GM18861 (cell line): Measurements from ENCODE around the gene MFN1.

Experiments
- ATAC-seq: cut with Tn5 transposase; IDR thresholded peaks from one replicate; pipeline ENCODE4 v1.9.1; 2021; ENCODE audit not compliant: unreplicated experiment

The MFN1 gene

DNA sequence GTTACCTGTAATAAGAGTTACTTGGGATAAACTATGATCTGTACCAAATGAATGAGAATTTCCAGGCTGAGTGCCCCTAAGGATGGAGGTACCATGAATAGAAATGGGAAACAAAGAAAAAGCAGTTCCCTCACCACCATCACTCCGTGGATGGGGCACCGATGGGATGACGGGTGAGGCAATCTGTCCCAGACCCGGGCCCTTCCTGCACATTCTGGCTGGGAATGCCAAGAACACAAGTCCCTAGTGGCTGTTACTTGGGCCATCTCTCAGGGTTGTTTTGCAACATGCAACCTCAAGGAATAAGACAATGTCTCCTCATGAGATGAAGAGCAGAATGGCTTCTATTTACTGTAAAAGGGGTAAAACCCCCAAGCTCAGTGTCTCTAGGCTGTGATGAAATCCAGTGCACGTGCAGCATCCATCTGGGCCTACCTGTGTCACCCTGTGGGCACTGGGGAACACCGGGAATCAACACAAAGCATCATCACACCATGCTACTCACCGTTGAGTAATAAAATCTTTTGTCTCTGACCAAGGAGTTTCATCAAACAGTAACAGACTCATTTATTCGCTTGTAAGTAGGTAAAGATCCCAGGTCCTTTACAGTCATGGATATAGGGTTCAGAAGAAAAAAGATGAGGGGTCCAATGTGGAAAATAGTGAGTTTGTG, 81.5 kb downstream of the MFN1 start:
- ATAC-seq = no peak

DNA sequence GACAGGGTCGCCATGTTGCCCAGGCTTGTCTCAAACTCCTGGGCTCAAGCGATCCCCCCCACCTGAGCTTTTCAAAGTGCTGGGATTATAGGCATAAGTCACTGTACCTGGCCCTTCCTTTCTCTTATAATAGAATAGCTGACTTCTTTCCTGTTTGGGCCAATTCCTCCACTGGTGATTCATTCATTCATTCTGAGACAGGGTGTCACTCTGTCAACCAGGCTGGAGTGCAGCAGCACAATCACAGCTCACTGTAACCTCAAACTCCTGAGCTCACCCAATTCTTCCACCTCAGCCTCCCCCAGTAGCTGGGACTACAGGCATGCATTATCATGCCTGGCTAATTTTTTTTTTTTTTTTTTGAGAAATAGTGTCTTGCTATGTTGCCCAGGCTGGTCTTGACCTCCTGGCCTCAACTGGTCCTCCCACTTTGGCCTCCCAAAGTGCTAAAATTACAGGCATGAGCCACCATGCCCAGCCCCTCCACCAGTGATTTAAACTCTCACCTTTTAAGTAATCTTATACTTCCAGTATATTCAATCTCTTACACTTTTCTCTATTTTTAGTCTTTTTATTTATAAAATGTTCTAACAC, 82.9 kb downstream of the MFN1 start:
- ATAC-seq = no peak

DNA sequence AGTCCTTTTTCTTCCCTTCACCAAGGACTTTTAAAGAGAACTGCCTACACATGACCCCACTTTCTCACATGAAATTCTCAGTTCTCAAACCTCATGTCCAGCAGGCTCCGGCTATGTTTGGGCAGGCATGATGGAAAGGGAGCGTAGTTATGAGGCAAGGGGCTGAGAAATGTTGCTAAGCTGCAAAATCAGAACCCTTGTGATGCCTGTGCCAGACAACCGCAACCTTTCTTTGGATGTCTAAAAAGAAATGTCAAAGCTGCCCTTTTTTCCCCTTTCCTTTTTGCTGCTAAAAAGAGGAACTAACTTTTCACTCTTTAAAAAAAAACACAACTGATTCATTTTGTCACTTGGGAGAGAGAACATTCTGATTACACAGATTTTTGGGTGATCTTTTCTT, 84.5 kb downstream of the MFN1 start:
- ATAC-seq = peak; percentile 55

DNA sequence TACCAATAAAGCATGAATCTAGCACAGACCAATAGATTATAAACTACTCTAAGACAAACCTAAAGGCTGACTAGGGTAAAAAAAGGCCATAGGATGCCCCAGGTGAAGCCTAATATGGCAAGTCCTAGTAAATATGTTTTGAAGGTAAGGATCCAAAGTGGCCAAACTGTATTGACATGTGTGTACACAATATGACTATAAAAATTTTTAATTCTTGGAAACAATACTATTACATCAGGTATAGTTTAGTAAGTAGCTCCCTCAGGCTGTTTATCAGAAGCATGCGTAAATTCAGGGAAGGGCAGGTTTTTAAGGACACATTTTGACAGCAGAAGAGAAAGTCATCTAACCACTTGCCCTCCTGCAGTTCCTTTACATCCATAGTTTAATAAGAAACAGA, 84.9 kb downstream of the MFN1 start:
- ATAC-seq = no peak

DNA sequence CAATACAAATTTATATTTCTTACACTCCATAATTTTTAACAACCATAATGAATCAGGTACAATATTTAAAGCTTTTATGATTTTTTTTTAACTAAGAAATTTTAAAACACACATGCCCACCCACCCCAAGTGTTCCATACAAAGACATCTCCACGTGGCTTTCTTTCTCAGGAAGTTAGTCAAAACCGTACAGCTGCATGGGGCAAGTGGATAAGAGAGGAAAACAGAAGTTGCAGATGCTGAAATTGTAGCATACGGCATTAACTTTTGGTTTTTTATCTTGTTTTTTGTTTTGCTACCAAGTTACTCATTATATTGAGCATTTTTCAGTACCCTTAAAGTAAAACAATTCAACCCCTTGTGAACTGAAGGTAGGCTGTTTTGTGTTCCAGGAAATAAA, 89.0 kb downstream of the MFN1 start:
- no peak for ATAC-seq

DNA sequence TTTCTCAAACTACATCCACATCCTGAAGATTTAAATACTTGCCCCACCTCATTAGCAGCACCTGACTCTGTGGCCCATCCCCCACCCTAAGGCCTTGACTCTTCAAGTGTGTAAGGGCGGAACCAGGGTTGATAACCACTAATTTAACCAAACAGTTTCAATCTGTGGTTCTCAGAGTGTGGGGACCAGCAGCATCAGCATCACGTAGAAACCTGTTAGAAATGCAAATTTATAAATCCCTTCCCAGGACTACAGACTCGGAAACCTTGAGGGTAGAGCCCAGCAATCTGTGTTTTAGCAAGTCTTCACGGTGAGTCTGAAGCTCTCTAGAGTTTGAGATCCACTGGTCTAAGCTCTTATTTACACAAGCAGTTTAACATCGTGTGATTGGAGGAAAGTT, 91.3 kb downstream of the MFN1 start:
- peak; percentile 75 for ATAC-seq
